SK-N-SH (cell line): Measurements from ENCODE around the gene A4GALT. TPM values are rescaled to one million over a fixed set of nuclear protein-coding genes. Genes with fewer than 3 reads are reported as not detected.
"Not testable (repeated sequence)": the region's sequence is repeated elsewhere in the genome, so short reads cannot be mapped to it uniquely, and the experiment has no call there.

Source experiments
- CTCF ChIA-PET: fragments of 300-600, 350-600 bp; formaldehyde crosslinking; extraction: SDS; loops from one replicate; lab custom pipeline; 2021; lab: Yijun Ruan, JAX
- POLR2A ChIA-PET: fragments of 350-600 bp; sonication (Branson Sonifier 250); formaldehyde crosslinking; extraction: SDS; loops from one replicate; lab custom pipeline; 2020; ENCODE audit warnings: antibody characterized with exemption, inconsistent platforms; lab: Yijun Ruan, JAX
- DNase-seq: peaks from one replicate; pipeline ENCODE4 v3.0.0; 2012
- H2AFZ ChIP-seq: fragments of 200-600 bp; sonication (generic); 2 replicates; pipeline ENCODE4 v1.8.1; 2016; ENCODE audit warnings: antibody characterized with exemption, mild to moderate bottlenecking, low read depth
- H3F3A ChIP-seq: fragments of 200-600 bp; sonication (generic); replicated peaks from 2 replicates; pipeline ENCODE3; 2016; ENCODE audit warnings: antibody characterized with exemption, mild to moderate bottlenecking; ENCODE audit not compliant: insufficient read depth
- H3K27ac ChIP-seq, 2 experiments: fragments of 200-500 bp in 1 of 2; fragments of 200-600 bp in 1 of 2; sonication (Bioruptor generic) in 1 of 2; sonication (generic), shearing (Covaris generic) in 1 of 2; 2 replicates each; pipeline versions ENCODE4 v1.5.1 to v1.6.1; 2014 to 2016; ENCODE audit warnings: low read depth in 2 of 2, inconsistent platforms in 1 of 2, low read length in 1 of 2, mild to moderate bottlenecking in 1 of 2, mixed read lengths in 1 of 2
- H3K27me3 ChIP-seq: fragments of 200-600 bp; sonication (generic), shearing (Covaris generic); 2 replicates; pipeline ENCODE4 v1.6.1; 2016; ENCODE audit warnings: mixed run types; ENCODE audit not compliant: insufficient read depth
- H3K36me3 ChIP-seq, 2 experiments: fragments of 200-500 bp in 1 of 2; fragments of 200-600 bp in 1 of 2; sonication (Bioruptor generic) in 1 of 2; sonication (generic) in 1 of 2; replicated peaks in 1 of 2; 2 replicates each; pipeline versions ENCODE3 to v1.5.1; 2014 to 2016; ENCODE audit warnings: low read length in 1 of 2, mild to moderate bottlenecking in 1 of 2; ENCODE audit not compliant: insufficient read depth in 2 of 2, control insufficient read depth in 1 of 2
- H3K4me1 ChIP-seq, 2 experiments: fragments of 200-500 bp in 1 of 2; fragments of 200-600 bp in 1 of 2; sonication (Bioruptor generic) in 1 of 2; sonication (generic), shearing (Covaris generic) in 1 of 2; 2 replicates each; pipeline versions ENCODE4 v1.5.1 to v1.6.1; 2014 to 2016; ENCODE audit warnings: low read depth in 1 of 2, low read length in 1 of 2, mixed run types in 1 of 2; ENCODE audit not compliant: insufficient read depth in 2 of 2, control insufficient read depth in 1 of 2
- H3K4me2 ChIP-seq: fragments of 200-600 bp; sonication (generic), shearing (Covaris generic); 2 replicates; pipeline ENCODE4 v1.6.1; 2017; ENCODE audit warnings: mixed run types
- H3K4me3 ChIP-seq, 2 experiments: fragments of 200-500 bp in 1 of 2; fragments of 200-600 bp in 1 of 2; sonication (Bioruptor generic) in 1 of 2; sonication (generic), shearing (Covaris generic) in 1 of 2; 2 replicates each; pipeline versions ENCODE4 v1.5.1 to v1.8.1; 2014 to 2016; ENCODE audit warnings: low read depth in 2 of 2, inconsistent platforms in 1 of 2, low read length in 1 of 2, mild to moderate bottlenecking in 1 of 2, mixed read lengths in 1 of 2, moderate library complexity in 1 of 2
- H3K79me2 ChIP-seq: fragments of 200-600 bp; sonication (generic); 2 replicates; pipeline ENCODE4 v1.8.1; 2017; ENCODE audit warnings: mild to moderate bottlenecking; ENCODE audit not compliant: insufficient read depth
- H3K9ac ChIP-seq: fragments of 200-600 bp; sonication (generic); 2 replicates; pipeline ENCODE4 v1.6.1; 2017; ENCODE audit warnings: mixed run types
- H3K9me2 ChIP-seq: fragments of 200-600 bp; sonication (generic); 2 replicates; pipeline ENCODE4 v1.6.1; 2017; ENCODE audit warnings: mixed run types
- H3K9me3 ChIP-seq: fragments of 200-600 bp; sonication (generic); 2 replicates; pipeline ENCODE4 v1.6.1; 2017; ENCODE audit warnings: mixed run types, mild to moderate bottlenecking, moderate library complexity
- H4K20me1 ChIP-seq: fragments of 200-600 bp; sonication (generic); 2 replicates; pipeline ENCODE4 v1.6.1; 2017; ENCODE audit warnings: mild to moderate bottlenecking, mixed run types; ENCODE audit not compliant: insufficient read depth
- FOXM1 ChIP-seq: IDR thresholded peaks from 2 replicates; pipeline ENCODE4 v1.4.0; 2012; ENCODE audit warnings: low read depth, mild to moderate bottlenecking
- GATA2 ChIP-seq: sonication (generic); formaldehyde crosslinking; IDR thresholded peaks from 2 replicates; pipeline ENCODE4 v1.5.0; 2020; ENCODE audit warnings: mild to moderate bottlenecking, missing genetic modification reagents
- MEF2A ChIP-seq: IDR thresholded peaks from 2 replicates; pipeline ENCODE4 v1.4.0; 2012; ENCODE audit warnings: low read depth, borderline replicate concordance
- SMC3 ChIP-seq: IDR thresholded peaks from 2 replicates; pipeline ENCODE4 v1.6.1; 2012; ENCODE audit warnings: low read depth, low read length, improper control_type of control experiment
- YY1 ChIP-seq: IDR thresholded peaks from 2 replicates; pipeline ENCODE4 v1.4.0; 2012; ENCODE audit warnings: low read depth, mild to moderate bottlenecking
- WGBS: methylation state at CpG from one replicate; pipeline ENCODE4 v1.1.6; 2017; ENCODE audit warnings: low lambda C conversion rate; 5-methylcytosine and 5-hydroxymethylcytosine counted together
- polyA plus RNA-seq, 3 experiments: library from polyadenylated mRNA; depleted of rRNA; stranded (reverse); fragments of >200 nt; gene quantifications; 2 replicates each; pipeline ENCODE4 v1.2.3, GENCODE V29; 2012
- TF ChIP-seq, protein P1 (sequence below): IDR thresholded peaks from 2 replicates; pipeline ENCODE4; 2012

A4GALT gene
- polyA plus RNA-seq, 1 of the 3 experiments (the other 2 are of a cell fraction), result 9.5 TPM

GRCh38 chr22:42752912-42753311 lies 32.2 kb upstream of the A4GALT start:
- Histone ChIP-seq H3F3A (no peaks in the 10 kb centered on the region), H3K9ac (no peak overlapping the region), H3K4me1 (peaks cover 0 to 5% of the 10 kb centered on the region in 2 experiments; a peak in 1 of 4 replicates), H2AFZ (no peak overlapping the region), H3K9me2 (no peaks in the 10 kb centered on the region), H3K79me2 (no peaks in the 10 kb centered on the region), H3K4me2 (no peak overlapping the region)
- WGBS, result 75% methylated on average over 5 of the region's 7 CpGs
- TF ChIP-seq SMC3 (no peak), GATA2 (CRISPR knock-in tag) (no peak), YY1 (no peak)
- TF ChIP-seq, all 33 proteins: peak for 0
- H3K27ac ChIP-seq, result no peak overlapping the region
- H3K9me3 ChIP-seq, result no peaks in the 10 kb centered on the region
- no peaks in the 10 kb centered on the region for H4K20me1 ChIP-seq
- POLR2A ChIA-PET, result no interaction called here
- peak; percentile 44 for DNase-seq
- H3K27me3 ChIP-seq, result no peaks in the 10 kb centered on the region
- H3K4me3 ChIP-seq, result no peak overlapping the region
- no peaks in the 10 kb centered on the region for H3K36me3 ChIP-seq
- CTCF ChIA-PET, result interaction anchor here (0.9 kb wide), 1 partner anchor 12 kb away, joined by 3 read pairs; no protein-coding TSS in a partner anchor

GRCh38 chr22:42752230-42752746 lies 31.6 kb upstream of the A4GALT start:
- no peaks in the 10 kb centered on the region for H3K9me2 ChIP-seq
- H3K36me3 ChIP-seq, result no peaks in the 10 kb centered on the region
- H4K20me1 ChIP-seq, result no peaks in the 10 kb centered on the region
- peaks cover 0 to 5% of the 10 kb centered on the region in 2 experiments; a peak in 1 of 4 replicates for H3K4me1 ChIP-seq
- H3K4me3 ChIP-seq, result no peak overlapping the region
- H2AFZ ChIP-seq, result no peak overlapping the region
- peak; percentile 32 for DNase-seq
- POLR2A ChIA-PET, result no interaction called here
- no peaks in the 10 kb centered on the region for H3K27me3 ChIP-seq
- CTCF ChIA-PET, result interaction anchor here (0.9 kb wide), 1 partner anchor 13 kb away, joined by 3 read pairs; no protein-coding TSS in a partner anchor
- TF ChIP-seq, protein P1, sequence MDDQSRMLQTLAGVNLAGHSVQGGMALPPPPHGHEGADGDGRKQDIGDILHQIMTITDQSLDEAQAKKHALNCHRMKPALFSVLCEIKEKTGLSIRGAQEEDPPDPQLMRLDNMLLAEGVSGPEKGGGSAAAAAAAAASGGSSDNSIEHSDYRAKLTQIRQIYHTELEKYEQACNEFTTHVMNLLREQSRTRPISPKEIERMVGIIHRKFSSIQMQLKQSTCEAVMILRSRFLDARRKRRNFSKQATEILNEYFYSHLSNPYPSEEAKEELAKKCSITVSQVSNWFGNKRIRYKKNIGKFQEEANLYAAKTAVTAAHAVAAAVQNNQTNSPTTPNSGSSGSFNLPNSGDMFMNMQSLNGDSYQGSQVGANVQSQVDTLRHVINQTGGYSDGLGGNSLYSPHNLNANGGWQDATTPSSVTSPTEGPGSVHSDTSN, result no peak
- TF ChIP-seq FOXM1 (no peak), MEF2A (no peak)
- H3K4me2 ChIP-seq, result no peak overlapping the region
- 58% methylated on average over 4 of the region's 12 CpGs for WGBS
- H3K27ac ChIP-seq, result no peak overlapping the region
- no peaks in the 10 kb centered on the region for H3K9me3 ChIP-seq
- H3F3A ChIP-seq, result no peaks in the 10 kb centered on the region
- H3K9ac ChIP-seq, result no peak overlapping the region
- no peaks in the 10 kb centered on the region for H3K79me2 ChIP-seq

- H3K79me2 ChIP-seq, H3K9ac ChIP-seq, H3K27ac ChIP-seq, H3K4me1 ChIP-seq, H3K36me3 ChIP-seq, DNase-seq, CTCF ChIA-PET, H3K4me2 ChIP-seq, H4K20me1 ChIP-seq, POLR2A ChIA-PET, H3K9me3 ChIP-seq, H3K9me2 ChIP-seq, H3K27me3 ChIP-seq, H2AFZ ChIP-seq, H3F3A ChIP-seq, H3K4me3 ChIP-seq: not testable (repeated sequence)
- 93% methylated on average over 2 of the region's 28 CpGs for WGBS
Measured at GRCh38 chr22:42750421-42750820, 29.8 kb upstream of the A4GALT start.
